SK-N-SH treated with all-trans-retinoic acid at 6 μM for 48 hours (cell line): ENCODE measurements around the gene PPP1R14D.
A peak's percentile ranks its signal among the peaks of the same experiment; 100 is the strongest.

Experiments
- ATAC-seq: fragments of 200-7000 bp; cut with Tn5 transposase; 3 replicates; pipeline ENCODE4 v1.9.1; 2020; ENCODE audit warnings: mild to moderate bottlenecking, moderate library complexity
- ARNTL ChIP-seq: fragments of 450-650 bp; formaldehyde crosslinking; IDR thresholded peaks from 2 replicates; pipeline ENCODE4 v1.5.0; 2020; ENCODE audit warnings: low read depth, mild to moderate bottlenecking, moderate library complexity, borderline replicate concordance
- BACH2 ChIP-seq: fragments of 250-450 bp; sonication (Bioruptor Pico); IDR thresholded peaks from 2 replicates; pipeline ENCODE4 v1.9.0; 2021; ENCODE audit warnings: mild to moderate bottlenecking, borderline replicate concordance
- CSDC2 ChIP-seq: fragments of 250-450 bp; sonication (Bioruptor Pico); IDR thresholded peaks from 2 replicates; pipeline ENCODE4 v1.5.0; 2020; ENCODE audit warnings: mild to moderate bottlenecking, moderate library complexity
- ESRRG ChIP-seq: fragments of 250-450 bp; sonication (Bioruptor Pico); IDR thresholded peaks from 2 replicates; pipeline ENCODE4 v1.6.1; 2021; ENCODE audit warnings: mild to moderate bottlenecking
- ISL1 ChIP-seq: fragments of 250-450 bp; sonication (Bioruptor Pico); IDR thresholded peaks from 2 replicates; pipeline ENCODE4 v2.1.2; 2022; ENCODE audit warnings: mild to moderate bottlenecking, moderate library complexity
- PATZ1 ChIP-seq: fragments of 250-450 bp; sonication (Bioruptor Pico); IDR thresholded peaks from 2 replicates; pipeline ENCODE4 v1.8.0; 2020; ENCODE audit warnings: mild to moderate bottlenecking, moderate library complexity, borderline replicate concordance
- PPARA ChIP-seq: fragments of 250-450 bp; sonication (Bioruptor Pico); IDR thresholded peaks from 2 replicates; pipeline ENCODE4 v1.5.0; 2020; ENCODE audit warnings: mild to moderate bottlenecking, borderline replicate concordance
- RARB ChIP-seq: fragments of 250-450 bp; sonication (Bioruptor Pico); IDR thresholded peaks from 2 replicates; pipeline ENCODE4 v1.8.0; 2021; ENCODE audit warnings: mild to moderate bottlenecking, moderate library complexity
- SNAI2 ChIP-seq: fragments of 250-450 bp; sonication (Bioruptor Pico); IDR thresholded peaks from 2 replicates; pipeline ENCODE4 v1.5.0; 2020; ENCODE audit warnings: mild to moderate bottlenecking, moderate library complexity
- TCF4 ChIP-seq: fragments of 250-450 bp; sonication (Bioruptor Pico); IDR thresholded peaks from 2 replicates; pipeline ENCODE4 v1.8.0; 2021; ENCODE audit warnings: mild to moderate bottlenecking, moderate library complexity, borderline replicate concordance
- TOX ChIP-seq: fragments of 250-450 bp; sonication (Bioruptor Pico); IDR thresholded peaks from 2 replicates; pipeline ENCODE4 v1.8.0; 2021; ENCODE audit warnings: mild to moderate bottlenecking, moderate library complexity, borderline replicate concordance
- TSHZ2 ChIP-seq: fragments of 250-450 bp; sonication (Bioruptor Pico); IDR thresholded peaks from 2 replicates; pipeline ENCODE4 v1.5.0; 2020; ENCODE audit warnings: mild to moderate bottlenecking, moderate library complexity
- ZC3H10 ChIP-seq: fragments of 250-450 bp; sonication (Bioruptor Pico); IDR thresholded peaks from 2 replicates; pipeline ENCODE4 v1.5.1; 2021; ENCODE audit warnings: mild to moderate bottlenecking, moderate library complexity
- ZFP3 ChIP-seq: fragments of 250-450 bp; sonication (Bioruptor Pico); IDR thresholded peaks from 2 replicates; pipeline ENCODE4 v1.5.0; 2020; ENCODE audit warnings: mild to moderate bottlenecking, moderate library complexity
- ZFP30 ChIP-seq: fragments of 450-650 bp; formaldehyde crosslinking; IDR thresholded peaks from 2 replicates; pipeline ENCODE4 v1.5.0; 2022; ENCODE audit warnings: mild to moderate bottlenecking, moderate library complexity
- ZNF565 ChIP-seq: fragments of 450-650 bp; formaldehyde crosslinking; conservative IDR thresholded peaks from 2 replicates; pipeline ENCODE4 v1.5.0; 2020; ENCODE audit warnings: low read depth, mild to moderate bottlenecking, moderate library complexity
- ZNF70 ChIP-seq: fragments of 450-650 bp; formaldehyde crosslinking; IDR thresholded peaks from 2 replicates; pipeline ENCODE4 v1.5.0; 2020; ENCODE audit warnings: mild to moderate bottlenecking, moderate library complexity
- ZNF8 ChIP-seq: fragments of 450-650 bp; formaldehyde crosslinking; IDR thresholded peaks from 2 replicates; pipeline ENCODE4 v1.5.0; 2020; ENCODE audit warnings: mild to moderate bottlenecking, moderate library complexity
- TF ChIP-seq, protein P1 (sequence below): fragments of 250-450 bp; sonication (Bioruptor Pico); IDR thresholded peaks from 2 replicates; pipeline ENCODE4 v1.5.1; 2020; ENCODE audit warnings: low read depth, mild to moderate bottlenecking, moderate library complexity
- TF ChIP-seq, protein P2 (sequence below): fragments of 250-450 bp; sonication (Bioruptor Pico); IDR thresholded peaks from 2 replicates; pipeline ENCODE4 v1.5.1; 2021; ENCODE audit warnings: mild to moderate bottlenecking, moderate library complexity

Gene PPP1R14D

GRCh38 chr15:40789119-40789518, 39.4 kb downstream of the PPP1R14D start (continued):
- no peak for TF ChIP-seq TOX (CRISPR knock-in tag)
- no peak for TF ChIP-seq RARB
- no peak for TF ChIP-seq CSDC2 (CRISPR knock-in tag)
- TF ChIP-seq, protein P1, sequence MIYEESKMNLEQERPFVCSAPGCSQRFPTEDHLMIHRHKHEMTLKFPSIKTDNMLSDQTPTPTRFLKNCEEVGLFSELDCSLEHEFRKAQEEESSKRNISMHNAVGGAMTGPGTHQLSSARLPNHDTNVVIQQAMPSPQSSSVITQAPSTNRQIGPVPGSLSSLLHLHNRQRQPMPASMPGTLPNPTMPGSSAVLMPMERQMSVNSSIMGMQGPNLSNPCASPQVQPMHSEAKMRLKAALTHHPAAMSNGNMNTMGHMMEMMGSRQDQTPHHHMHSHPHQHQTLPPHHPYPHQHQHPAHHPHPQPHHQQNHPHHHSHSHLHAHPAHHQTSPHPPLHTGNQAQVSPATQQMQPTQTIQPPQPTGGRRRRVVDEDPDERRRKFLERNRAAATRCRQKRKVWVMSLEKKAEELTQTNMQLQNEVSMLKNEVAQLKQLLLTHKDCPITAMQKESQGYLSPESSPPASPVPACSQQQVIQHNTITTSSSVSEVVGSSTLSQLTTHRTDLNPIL = no peak
- no peak for TF ChIP-seq SNAI2
- no peak for TF ChIP-seq ISL1 (CRISPR knock-in tag)
- TF ChIP-seq ZNF8 (CRISPR knock-in tag) = no peak
- no peak for TF ChIP-seq ZFP30
- TF ChIP-seq PPARA (CRISPR knock-in tag) = no peak
- TF ChIP-seq ESRRG (CRISPR knock-in tag) = no peak

DNA sequence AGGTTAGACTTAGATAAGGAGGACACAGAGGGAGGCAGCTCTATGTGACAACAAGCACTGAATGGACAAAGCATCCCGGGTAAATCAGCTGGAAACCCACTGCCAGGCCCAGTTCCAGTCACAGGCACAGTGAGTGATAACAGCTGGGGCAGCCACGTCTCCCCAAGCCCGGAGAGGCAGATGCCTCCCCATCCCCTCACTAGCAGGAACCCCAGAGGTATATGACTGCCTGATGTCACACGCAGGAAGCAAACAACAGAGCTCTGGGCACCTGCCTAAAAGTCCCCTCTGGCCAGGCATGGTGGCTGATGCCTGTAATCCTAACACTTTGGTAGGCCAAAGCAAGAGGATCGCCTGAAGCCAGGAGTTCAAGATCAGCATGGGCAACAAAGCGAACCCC, 40.5 kb downstream of the PPP1R14D start:
- TF ChIP-seq ESRRG (CRISPR knock-in tag) (no peak), CSDC2 (CRISPR knock-in tag) (no peak)
- ATAC-seq = peak; percentile 28; the same call in 2 of the 3 replicates

- ATAC-seq = peak; percentile 58
- no peak for TF ChIP-seq CSDC2 (CRISPR knock-in tag)
- TF ChIP-seq TCF4 (CRISPR knock-in tag) = no peak
- no peak for TF ChIP-seq TSHZ2
- TF ChIP-seq PPARA (CRISPR knock-in tag) = no peak
- TF ChIP-seq, protein P2, sequence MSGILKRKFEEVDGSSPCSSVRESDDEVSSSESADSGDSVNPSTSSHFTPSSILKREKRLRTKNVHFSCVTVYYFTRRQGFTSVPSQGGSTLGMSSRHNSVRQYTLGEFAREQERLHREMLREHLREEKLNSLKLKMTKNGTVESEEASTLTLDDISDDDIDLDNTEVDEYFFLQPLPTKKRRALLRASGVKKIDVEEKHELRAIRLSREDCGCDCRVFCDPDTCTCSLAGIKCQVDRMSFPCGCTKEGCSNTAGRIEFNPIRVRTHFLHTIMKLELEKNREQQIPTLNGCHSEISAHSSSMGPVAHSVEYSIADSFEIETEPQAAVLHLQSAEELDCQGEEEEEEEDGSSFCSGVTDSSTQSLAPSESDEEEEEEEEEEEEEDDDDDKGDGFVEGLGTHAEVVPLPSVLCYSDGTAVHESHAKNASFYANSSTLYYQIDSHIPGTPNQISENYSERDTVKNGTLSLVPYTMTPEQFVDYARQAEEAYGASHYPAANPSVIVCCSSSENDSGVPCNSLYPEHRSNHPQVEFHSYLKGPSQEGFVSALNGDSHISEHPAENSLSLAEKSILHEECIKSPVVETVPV = no peak
- no peak for TF ChIP-seq ISL1 (CRISPR knock-in tag)
- TF ChIP-seq ZNF565 (CRISPR knock-in tag) = no peak
- no peak for TF ChIP-seq RARB
- no peak for TF ChIP-seq ZNF70 (CRISPR knock-in tag)
- TF ChIP-seq ZNF8 (CRISPR knock-in tag) = no peak
- TF ChIP-seq TOX (CRISPR knock-in tag) = no peak
- TF ChIP-seq BACH2 = no peak
- TF ChIP-seq PATZ1 (CRISPR knock-in tag) = no peak
- TF ChIP-seq, all 23 proteins: peak for 0
Observed at GRCh38 chr15:40787344-40787841, 41.1 kb downstream of the PPP1R14D start.

DNA sequence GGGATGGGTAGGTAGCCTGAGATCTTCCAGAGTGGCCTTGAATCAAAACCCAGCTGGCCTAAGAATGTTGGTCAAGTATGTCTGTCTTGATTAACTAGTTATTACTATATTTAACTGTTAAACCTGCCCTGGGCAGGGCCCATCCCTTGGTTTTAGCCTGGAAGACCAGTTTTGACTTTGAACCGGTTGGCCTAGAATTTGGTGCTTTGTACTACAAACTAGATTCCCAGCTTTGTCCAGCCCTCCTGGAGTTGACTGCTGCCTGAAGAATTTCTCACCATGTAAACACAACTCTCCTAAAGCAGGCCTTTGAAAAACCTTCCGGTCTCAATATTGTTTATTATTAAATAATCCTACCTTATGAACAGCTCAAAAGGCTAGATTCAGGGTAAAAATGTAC, 42.7 kb downstream of the PPP1R14D start:
- no peak for ATAC-seq
- TF ChIP-seq TCF4 (CRISPR knock-in tag) (no peak), TSHZ2 (no peak), ZNF70 (CRISPR knock-in tag) (no peak), SNAI2 (no peak), PPARA (CRISPR knock-in tag) (no peak), TOX (CRISPR knock-in tag) (no peak), ARNTL (no peak), BACH2 (no peak), ESRRG (CRISPR knock-in tag) (no peak), ZFP3 (CRISPR knock-in tag) (no peak), CSDC2 (CRISPR knock-in tag) (no peak), ZC3H10 (CRISPR knock-in tag) (no peak), ISL1 (CRISPR knock-in tag) (no peak), RARB (no peak), PATZ1 (CRISPR knock-in tag) (no peak), ZNF8 (CRISPR knock-in tag) (no peak)
- TF ChIP-seq, protein P1 = no peak
